Breast epithelium (tissue), 3 donors: ENCODE data around the gene SNTB2.

Experiments
- CTCF ChIP-seq, 3 donors: fragments of 450-650 bp; IDR thresholded peaks; one replicate each; pipeline ENCODE4 v1.5.1; 2016 to 2017; ENCODE audit warnings: antibody characterized with exemption in 3 of 3, mild to moderate bottlenecking in 3 of 3, moderate library complexity in 3 of 3
- POLR2A ChIP-seq: fragments of 450-650 bp; IDR thresholded peaks from one replicate; pipeline ENCODE4 v1.6.1; 2016; ENCODE audit warnings: antibody characterized with exemption, mild to moderate bottlenecking, moderate library complexity
- POLR2AphosphoS5 ChIP-seq, 3 donors: sonication (generic); formaldehyde crosslinking; IDR thresholded peaks; one replicate each; pipeline ENCODE4 v1.6.1; 2017; ENCODE audit warnings: antibody characterized with exemption in 3 of 3

GRCh38 chr16:69169051-69169450, 17.9 kb upstream of the SNTB2 start:
- no peak for TF ChIP-seq CTCF (IDR thresholded peaks at IDR 0.05)
- no peak for TF ChIP-seq POLR2AphosphoS5 (IDR thresholded peaks at IDR 0.05)
- no peak for TF ChIP-seq POLR2A
